Panc1 (cell line): Measurements from ENCODE around the gene PLEKHA7.

Experiments used
- CTCF ChIP-seq: fragments of 450-650 bp; IDR thresholded peaks from 2 replicates; pipeline ENCODE4 v1.5.1; 2017; ENCODE audit warnings: mild to moderate bottlenecking
- POLR2AphosphoS5 ChIP-seq: IDR thresholded peaks from 2 replicates; pipeline ENCODE4 v1.6.1; 2012; ENCODE audit warnings: mild to moderate bottlenecking, low read depth, low read length, moderate library complexity
- SIN3A ChIP-seq: IDR thresholded peaks from 2 replicates; pipeline ENCODE4 v1.6.1; 2012; ENCODE audit warnings: low read depth, mild to moderate bottlenecking, low read length, moderate library complexity, borderline replicate concordance; ENCODE audit not compliant: insufficient read depth

DNA sequence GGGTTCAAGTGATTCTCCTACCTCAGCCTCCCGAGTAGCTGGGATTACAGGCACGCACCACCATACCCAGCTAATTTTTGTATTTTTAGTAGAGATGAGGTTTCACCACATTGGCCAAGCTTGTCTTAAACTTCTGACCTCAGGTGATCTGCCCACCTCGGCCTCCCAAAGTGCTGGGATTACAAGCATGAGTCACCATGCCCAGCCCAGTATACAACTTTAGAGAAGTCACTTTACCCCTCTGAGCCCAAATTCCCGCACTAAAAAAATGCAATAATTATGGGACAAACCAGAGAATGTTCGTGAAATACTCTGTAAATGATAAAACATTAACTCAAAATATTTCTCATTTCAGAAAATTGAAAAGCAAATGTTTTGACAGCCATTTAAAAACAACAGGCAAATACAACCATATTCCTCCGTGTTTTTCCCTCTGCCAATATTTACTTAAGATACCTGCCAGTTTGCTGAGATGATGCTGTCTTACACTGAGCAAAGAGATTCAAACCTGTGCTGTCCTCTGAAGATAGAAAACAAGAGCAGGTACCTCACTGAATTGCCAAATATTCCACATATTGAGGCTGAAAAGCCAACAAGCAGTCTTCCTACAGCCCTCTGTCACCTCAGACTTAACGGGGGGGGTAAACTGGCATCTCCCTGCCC lies 9.6 kb downstream of the PLEKHA7 start:
- TF ChIP-seq CTCF (no peak), POLR2AphosphoS5 (no peak), SIN3A (no peak)
